IMR-90 (cell line): ENCODE data around the gene FAM210B. TPM values are rescaled to one million over a fixed set of nuclear protein-coding genes. Genes with fewer than 3 reads are reported as not detected.

ENCODE experiments used
- ATAC-seq: fragments of 200-7000 bp; cut with Tn5 transposase; 2 replicates; pipeline ENCODE4 v1.9.1; 2020; ENCODE audit warnings: low read depth, mild to moderate bottlenecking, moderate library complexity
- BruUV-seq: library from RNA; stranded (reverse); fragments of 400-500 nt; replicated peaks from 2 replicates; lab custom pipeline; 2021; lab: Mats Ljungman, UMichigan
- CTCF ChIA-PET: fragments of 300-600 bp; formaldehyde crosslinking; extraction: SDS; loops from one replicate; lab custom pipeline; 2021; ENCODE audit warnings: antibody characterized with exemption; lab: Yijun Ruan, JAX
- POLR2A ChIA-PET: fragments of 300-600 bp; sonication (Branson Sonifier 250); formaldehyde crosslinking; loops from one replicate; lab custom pipeline; 2022; ENCODE audit warnings: antibody characterized with exemption; ENCODE audit not compliant: unreplicated experiment; lab: Charles Lee
- DNase-seq: peaks from one replicate; pipeline ENCODE4 v3.0.0; 2013
- H2AFZ ChIP-seq: replicated peaks from 2 replicates; pipeline ENCODE3; 2013; ENCODE audit warnings: low read length, mild to moderate bottlenecking; ENCODE audit not compliant: poor library complexity
- H2AK5ac ChIP-seq: 2 replicates; pipeline ENCODE4 v1.6.1; 2013; ENCODE audit warnings: low read depth, low read length, inconsistent platforms
- H2AK9ac ChIP-seq: replicated peaks from 2 replicates; pipeline ENCODE3; 2013; ENCODE audit warnings: mild to moderate bottlenecking, low read depth, low read length, moderate library complexity; ENCODE audit not compliant: poor library complexity
- H2BK120ac ChIP-seq: 2 replicates; pipeline ENCODE4 v1.6.1; 2013; ENCODE audit warnings: low read depth, low read length, inconsistent platforms
- H2BK15ac ChIP-seq: 3 replicates; pipeline ENCODE4 v1.6.1; 2013; ENCODE audit warnings: low read depth, low read length, inconsistent platforms
- H2BK20ac ChIP-seq: 2 replicates; pipeline ENCODE4 v1.6.1; 2013; ENCODE audit warnings: low read depth, mild to moderate bottlenecking, inconsistent platforms, low read length, moderate library complexity
- H2BK5ac ChIP-seq: 2 replicates; pipeline ENCODE4 v1.6.1; 2013; ENCODE audit warnings: mild to moderate bottlenecking, low read depth, low read length, inconsistent platforms; ENCODE audit not compliant: poor library complexity, severe bottlenecking
- H3K14ac ChIP-seq: replicated peaks from 2 replicates; pipeline ENCODE4 v1.6.1; 2013; ENCODE audit warnings: low read depth, low read length, inconsistent platforms
- H3K18ac ChIP-seq: 2 replicates; pipeline ENCODE4 v1.6.1; 2013; ENCODE audit warnings: low read depth, low read length, control low read depth
- H3K23ac ChIP-seq: 2 replicates; pipeline ENCODE4 v1.6.1; 2013; ENCODE audit warnings: low read depth, low read length, inconsistent platforms
- H3K27ac ChIP-seq: 2 replicates; pipeline ENCODE4 v1.5.1; 2013; ENCODE audit warnings: mild to moderate bottlenecking, control low read depth, low read length; ENCODE audit not compliant: insufficient read depth
- H3K27me3 ChIP-seq: 2 replicates; pipeline ENCODE4 v1.6.1; 2013; ENCODE audit warnings: low read length; ENCODE audit not compliant: control insufficient read depth, insufficient read depth
- H3K36me3 ChIP-seq: 2 replicates; pipeline ENCODE4 v1.6.1; 2013; ENCODE audit warnings: low read length, mixed read lengths; ENCODE audit not compliant: control insufficient read depth, insufficient read depth
- H3K4ac ChIP-seq: 2 replicates; pipeline ENCODE4 v1.6.1; 2013; ENCODE audit warnings: low read depth, low read length, inconsistent platforms
- H3K4me1 ChIP-seq: 2 replicates; pipeline ENCODE4 v1.6.1; 2013; ENCODE audit warnings: low read length, mixed read lengths; ENCODE audit not compliant: control insufficient read depth, insufficient read depth
- H3K4me2 ChIP-seq: 2 replicates; pipeline ENCODE4 v1.6.1; 2013; ENCODE audit warnings: low read depth, mild to moderate bottlenecking, control low read depth, low read length, moderate library complexity
- H3K4me3 ChIP-seq: 2 replicates; pipeline ENCODE4 v1.5.1; 2013; ENCODE audit warnings: low read depth, mild to moderate bottlenecking, control low read depth, low read length, moderate library complexity; ENCODE audit not compliant: insufficient read depth
- H3K56ac ChIP-seq: 2 replicates; pipeline ENCODE4 v1.6.1; 2013; ENCODE audit warnings: low read length, inconsistent platforms; ENCODE audit not compliant: insufficient read depth; ENCODE audit errors: extremely low read depth
- H3K79me1 ChIP-seq, 2 experiments: 2 replicates each; pipeline ENCODE4 v1.6.1; 2013; ENCODE audit warnings: low read length in 2 of 2, inconsistent platforms in 1 of 2, low read depth in 1 of 2
- H3K9ac ChIP-seq: 2 replicates; pipeline ENCODE4 v1.6.1; 2013; ENCODE audit warnings: low read depth, low read length, control low read depth
- H3K9me1 ChIP-seq: 2 replicates; pipeline ENCODE4 v1.6.1; 2013; ENCODE audit warnings: low read length, inconsistent platforms; ENCODE audit not compliant: insufficient read depth
- H3K9me3 ChIP-seq: 2 replicates; pipeline ENCODE4 v1.6.1; 2013; ENCODE audit warnings: low read length; ENCODE audit not compliant: control insufficient read depth, insufficient read depth
- H4K20me1 ChIP-seq: 2 replicates; pipeline ENCODE4 v1.6.1; 2013; ENCODE audit warnings: low read length, inconsistent platforms; ENCODE audit not compliant: insufficient read depth
- H4K5ac ChIP-seq: 2 replicates; pipeline ENCODE4 v1.6.1; 2013; ENCODE audit warnings: mild to moderate bottlenecking, low read depth, low read length, control low read depth
- H4K8ac ChIP-seq, 2 experiments: 2 replicates each; pipeline ENCODE4 v1.6.1; 2013; ENCODE audit warnings: low read depth in 2 of 2, low read length in 2 of 2, control low read depth in 1 of 2, inconsistent platforms in 1 of 2
- H4K91ac ChIP-seq: 2 replicates; pipeline ENCODE4 v1.6.1; 2013; ENCODE audit warnings: low read depth, low read length, inconsistent platforms; ENCODE audit not compliant: insufficient read depth
- BHLHE40 ChIP-seq: fragments of 150-350 bp; IDR thresholded peaks from 2 replicates; pipeline ENCODE4 v1.6.1; 2016; ENCODE audit warnings: mild to moderate bottlenecking, low read depth, low read length
- CEBPB ChIP-seq: IDR thresholded peaks from 2 replicates; pipeline ENCODE4 v1.6.1; 2012; ENCODE audit warnings: low read depth, low read length, improper control_type of control experiment
- CTCF ChIP-seq: conservative IDR thresholded peaks from 2 replicates; pipeline ENCODE4 v1.5.1; 2012; ENCODE audit warnings: mild to moderate bottlenecking, low read depth, low read length, improper control_type of control experiment
- FOS ChIP-seq: fragments of 150-350 bp; IDR thresholded peaks from 2 replicates; pipeline ENCODE4 v1.6.1; 2016; ENCODE audit warnings: low read depth, low read length
- MAFK ChIP-seq: IDR thresholded peaks from 2 replicates; pipeline ENCODE4 v1.6.1; 2012; ENCODE audit warnings: low read depth, low read length, improper control_type of control experiment
- MAZ ChIP-seq: IDR thresholded peaks from 2 replicates; pipeline ENCODE4 v1.6.1; 2012; ENCODE audit warnings: low read depth, mild to moderate bottlenecking, low read length, improper control_type of control experiment, moderate library complexity, borderline replicate concordance
- MXI1 ChIP-seq: IDR thresholded peaks from 2 replicates; pipeline ENCODE4 v1.6.1; 2012; ENCODE audit warnings: low read depth, mild to moderate bottlenecking, low read length, moderate library complexity, borderline replicate concordance
- POLR2A ChIP-seq: IDR thresholded peaks from 2 replicates; pipeline ENCODE4 v1.6.1; 2012; ENCODE audit warnings: mild to moderate bottlenecking, low read depth, low read length
- RAD21 ChIP-seq: IDR thresholded peaks from 2 replicates; pipeline ENCODE4 v1.6.1; 2012; ENCODE audit warnings: low read length, improper control_type of control experiment
- RCOR1 ChIP-seq: IDR thresholded peaks from 2 replicates; pipeline ENCODE4 v1.6.1; 2012; ENCODE audit warnings: mild to moderate bottlenecking, low read length, improper control_type of control experiment; ENCODE audit not compliant: insufficient replicate concordance
- RFX5 ChIP-seq: IDR thresholded peaks from 2 replicates; pipeline ENCODE4 v1.8.0; 2012; ENCODE audit warnings: low read depth, mild to moderate bottlenecking, low read length, moderate library complexity
- SMC3 ChIP-seq: fragments of 150-350 bp; IDR thresholded peaks from 2 replicates; pipeline ENCODE4 v1.6.1; 2016; ENCODE audit warnings: low read depth, mild to moderate bottlenecking, antibody characterized with exemption, low read length, moderate library complexity
- USF2 ChIP-seq: fragments of 150-350 bp; IDR thresholded peaks from 2 replicates; pipeline ENCODE4 v1.6.1; 2017; ENCODE audit warnings: mild to moderate bottlenecking, antibody characterized with exemption, low read length, low read depth
- whole genome bisulfite sequencing, 2 experiments: methylation state at CpG; one replicate each; pipeline versions ENCODE4 v1.1.5 to v1.1.7; 2013; ENCODE audit warnings: missing lambda C conversion rate in 2 of 2; ENCODE audit not compliant: insufficient read length in 1 of 2; ENCODE audit errors: extremely low coverage in 2 of 2; 5-methylcytosine and 5-hydroxymethylcytosine counted together
- dilution Hi-C: fragments of 300-500 bp; cut with HindIII; formaldehyde crosslinking; loops from one replicate; pipeline ENCODE4 v1.14.3; 2018; ENCODE audit warnings: low sequenced_read_pairs; ENCODE audit not compliant: unreplicated experiment
- in situ Hi-C: fragments of 300-500 bp; cut with MboI; formaldehyde crosslinking; loops from 3 replicates; pipeline ENCODE4 v1.14.3; 2019; ENCODE audit warnings: low sequenced_read_pairs, inconsistent platforms, mixed read lengths
- intact Hi-C: fragments of 100-400 bp; cut with micrococcal nuclease; formaldehyde crosslinking; loops from 2 replicates; pipeline ENCODE4 v1.10.0; 2022
- polyA plus RNA-seq, 3 experiments: library from polyadenylated mRNA; depleted of rRNA; stranded (reverse); fragments of >200 nt; gene quantifications; 2 replicates each; pipeline ENCODE4 v1.2.3, GENCODE V29; 2012; ENCODE audit warnings: low replicate concordance in 1 of 3
- total RNA-seq: library from RNA; depleted of rRNA; stranded (reverse); fragments of >200 nt; gene quantifications from 2 replicates; pipeline ENCODE4 v1.2.3, GENCODE V29; 2012
- TF ChIP-seq, protein P1 (sequence below): fragments of 150-350 bp; IDR thresholded peaks from 2 replicates; pipeline ENCODE4 v1.6.1; 2016; ENCODE audit warnings: low read depth, mild to moderate bottlenecking, low read length, moderate library complexity, borderline replicate concordance

FAM210B gene
- total and polyA plus RNA-seq, 2 of the 4 experiments (the other 2 are of a cell fraction), result 29.5 to 45.0 TPM

DNA sequence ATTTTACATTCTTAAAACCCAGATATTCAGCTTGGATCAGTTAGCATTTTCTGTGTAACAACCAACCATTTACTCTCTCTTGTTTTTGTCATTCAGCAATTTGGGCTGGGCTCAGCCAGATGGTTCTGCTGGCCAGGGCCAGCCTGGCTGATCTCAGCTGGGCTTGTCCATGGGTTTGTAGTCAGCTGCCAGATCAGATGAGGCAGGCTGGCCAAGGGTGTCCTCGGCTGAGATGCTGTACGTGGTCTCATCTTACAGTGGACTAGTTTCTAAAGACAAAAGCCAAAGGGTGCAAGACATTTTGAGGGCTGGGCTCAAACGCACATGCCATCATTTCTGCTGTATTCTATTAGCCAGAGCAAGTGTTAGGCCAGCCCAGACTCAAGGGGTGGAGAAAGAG, 16.0 kb upstream of the FAM210B start:
- intact Hi-C loops, result loop anchor here (10.0 kb wide), 1 partner anchor 1688 kb away; no protein-coding TSS in a partner anchor
- no CpG with 5 or more reads among the region's 3 CpGs for WGBS, 2 experiments
- ChIA-PET POLR2A (no interaction called here), CTCF (interaction anchor here (1.5 kb wide), 1 partner anchor 99 kb away, joined by 3 read pairs; no protein-coding TSS in a partner anchor)
- Histone ChIP-seq H3K4me1 (no peaks in the 10 kb centered on the region), H3K4ac (no peak overlapping the region), H3K9me1 (no peaks in the 10 kb centered on the region), H2AK5ac (no peak overlapping the region), H3K4me3 (no peak overlapping the region), H2BK5ac (no peak overlapping the region), H3K9ac (no peak overlapping the region), H3K23ac (no peak overlapping the region), H4K5ac (no peak overlapping the region), H4K20me1 (no peaks in the 10 kb centered on the region), H2BK120ac (no peak overlapping the region), H3K14ac (no peak overlapping the region), H3K36me3 (no peaks in the 10 kb centered on the region), H2AK9ac (no peak overlapping the region), H3K4me2 (no peak overlapping the region), H3K56ac (no peak overlapping the region; the same call in 1 of the 2 replicates), H4K8ac (no peak overlapping the region), H3K27ac (no peak overlapping the region), H2BK20ac (no peak overlapping the region), H2BK15ac (no peak overlapping the region), H3K9me3 (no peaks in the 10 kb centered on the region), H3K79me1 (no peaks in the 10 kb centered on the region), H2AFZ (no peak overlapping the region), H3K18ac (no peak overlapping the region), H4K91ac (no peak overlapping the region), H3K27me3 (peaks cover 25% of the 10 kb centered on the region)
- in situ Hi-C loops, result loop anchor here (10.0 kb wide), 1 partner anchor 1658 kb away; no protein-coding TSS in a partner anchor
- BruUV-seq, result no TSS peak
- TF ChIP-seq POLR2A (no peak), SMC3 (no peak), MAZ (no peak), RCOR1 (no peak), CTCF (no peak), MAFK (no peak), MXI1 (no peak), BHLHE40 (no peak), RFX5 (no peak), CEBPB (no peak), FOS (no peak), RAD21 (no peak), USF2 (no peak)
- TF ChIP-seq, protein P1, sequence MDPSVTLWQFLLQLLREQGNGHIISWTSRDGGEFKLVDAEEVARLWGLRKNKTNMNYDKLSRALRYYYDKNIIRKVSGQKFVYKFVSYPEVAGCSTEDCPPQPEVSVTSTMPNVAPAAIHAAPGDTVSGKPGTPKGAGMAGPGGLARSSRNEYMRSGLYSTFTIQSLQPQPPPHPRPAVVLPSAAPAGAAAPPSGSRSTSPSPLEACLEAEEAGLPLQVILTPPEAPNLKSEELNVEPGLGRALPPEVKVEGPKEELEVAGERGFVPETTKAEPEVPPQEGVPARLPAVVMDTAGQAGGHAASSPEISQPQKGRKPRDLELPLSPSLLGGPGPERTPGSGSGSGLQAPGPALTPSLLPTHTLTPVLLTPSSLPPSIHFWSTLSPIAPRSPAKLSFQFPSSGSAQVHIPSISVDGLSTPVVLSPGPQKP, result no peak
- DNase-seq (no peak), ATAC-seq (no peak)
- dilution Hi-C loops, result no loop called here
